ENCODE measurements around the gene ARRDC3.
"Not testable (repeated sequence)": the region's sequence is repeated elsewhere in the genome, so short reads cannot be mapped to it uniquely, and the experiment has no call there.

Gene ARRDC3

DNA sequence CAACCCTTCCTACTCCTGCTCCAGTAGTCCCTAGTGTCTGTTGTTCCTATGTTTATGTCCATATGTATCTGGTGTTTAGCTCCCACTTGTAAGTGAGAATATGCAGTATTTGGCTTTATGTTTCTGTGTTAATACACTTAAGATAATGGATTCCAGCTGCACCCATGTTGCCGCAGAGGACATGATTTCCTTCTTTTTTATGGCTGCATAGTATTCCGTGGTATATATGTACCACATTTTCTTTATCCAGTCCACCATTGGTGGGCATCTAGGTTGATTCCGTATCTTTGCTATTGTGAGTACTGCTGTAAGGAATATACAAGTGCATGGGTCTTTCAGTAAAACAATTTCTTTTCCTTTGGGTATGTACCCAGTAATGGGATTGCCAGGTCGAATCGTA lies 5.2 kb upstream of the ARRDC3 start:
- no peak for DNase-seq
- in situ Hi-C loops (cut with MboI; ENCODE audit: low pct_unique_long_range_greater_than_20kb, low sequenced_read_pairs), result loop anchor here (25.0 kb wide), 1 partner anchor 276 kb away; no protein-coding TSS in a partner anchor

DNA sequence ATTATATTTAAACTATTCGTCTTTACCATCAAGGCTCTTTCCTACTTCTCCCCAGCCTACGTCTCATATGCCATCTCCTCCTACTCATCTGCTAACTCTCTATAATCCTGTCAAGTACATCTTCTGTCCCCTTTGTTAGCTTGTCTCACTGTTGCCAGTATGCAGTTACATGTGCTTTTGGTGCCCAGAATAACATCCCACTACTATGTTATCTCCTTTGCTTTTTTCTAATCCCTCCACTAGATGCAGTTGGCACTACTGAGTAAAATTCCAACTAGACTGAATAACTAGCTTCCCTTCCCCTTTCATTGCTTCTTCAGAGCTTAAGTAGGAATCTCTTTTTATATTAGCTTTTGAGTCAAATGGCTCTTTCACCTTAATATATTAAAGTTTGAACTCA lies 3.0 kb upstream of the ARRDC3 start:
- in situ Hi-C loops (cut with MboI; ENCODE audit: low pct_unique_long_range_greater_than_20kb, low sequenced_read_pairs), result loop anchor here (25.0 kb wide), 1 partner anchor 274 kb away; no protein-coding TSS in a partner anchor
- DNase-seq, result no peak

DNA sequence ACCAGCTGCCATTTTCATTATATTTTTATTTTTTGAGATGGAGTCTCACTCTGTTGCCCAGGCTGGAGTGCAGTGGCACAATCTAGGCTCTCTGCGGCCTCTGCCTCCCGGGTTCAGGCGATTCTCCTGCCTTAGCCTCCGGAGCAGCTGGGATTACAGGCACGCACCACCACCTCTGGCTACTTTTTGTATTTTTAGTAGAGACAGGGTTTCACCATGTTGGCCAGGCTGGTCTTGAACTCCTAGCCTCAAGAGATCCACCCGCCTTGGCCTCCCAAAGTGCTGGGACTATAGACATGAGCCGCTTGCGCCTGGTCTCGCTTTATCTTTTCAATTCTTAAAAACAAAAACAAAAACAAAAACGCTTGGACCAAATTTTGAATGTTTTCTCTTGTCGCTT lies 2.5 kb upstream of the ARRDC3 start:
- not testable (repeated sequence) for DNase-seq
- in situ Hi-C loops (cut with MboI; ENCODE audit: low pct_unique_long_range_greater_than_20kb, low sequenced_read_pairs), result loop anchor here (25.0 kb wide), 1 partner anchor 273 kb away; no protein-coding TSS in a partner anchor

DNA sequence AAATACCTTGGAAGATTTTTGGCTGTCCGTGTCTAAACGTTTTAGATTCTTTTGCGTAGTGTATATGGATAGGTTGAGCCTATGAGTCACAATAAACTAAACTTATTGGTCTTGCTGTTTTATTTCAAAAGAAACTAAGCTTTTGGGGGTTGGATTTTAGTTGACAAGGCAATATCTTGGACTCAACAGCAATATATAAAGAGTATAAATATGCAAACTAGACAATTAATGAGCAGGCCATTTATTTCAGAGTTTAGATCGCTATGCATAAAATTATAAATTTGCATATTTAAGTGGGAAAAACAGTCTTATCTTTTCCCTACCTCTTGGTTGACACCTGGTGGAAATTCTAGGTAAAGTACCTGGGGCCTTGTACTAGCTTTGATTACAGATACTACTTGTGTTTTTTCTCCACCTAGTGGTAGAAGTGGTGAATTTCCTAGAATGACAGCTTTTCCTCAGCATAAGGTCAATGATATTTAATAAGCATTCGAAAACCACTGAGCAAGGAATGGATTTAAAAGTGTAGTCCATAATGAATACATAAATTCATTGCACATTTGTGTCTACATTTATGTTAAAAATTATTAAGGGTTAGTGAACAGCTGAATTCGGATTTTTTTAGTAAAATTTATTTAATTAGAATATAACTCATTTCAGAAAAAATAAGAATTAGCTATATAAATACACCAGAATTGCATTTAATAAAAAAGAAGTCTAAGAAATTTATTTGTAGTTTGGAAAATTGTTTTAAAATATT lies 1.7 kb upstream of the ARRDC3 start:
- peak; percentile 91 for DNase-seq
- in situ Hi-C loops (cut with MboI; ENCODE audit: low pct_unique_long_range_greater_than_20kb, low sequenced_read_pairs), result loop anchor here (25.0 kb wide), 1 partner anchor 273 kb away; no protein-coding TSS in a partner anchor

DNA sequence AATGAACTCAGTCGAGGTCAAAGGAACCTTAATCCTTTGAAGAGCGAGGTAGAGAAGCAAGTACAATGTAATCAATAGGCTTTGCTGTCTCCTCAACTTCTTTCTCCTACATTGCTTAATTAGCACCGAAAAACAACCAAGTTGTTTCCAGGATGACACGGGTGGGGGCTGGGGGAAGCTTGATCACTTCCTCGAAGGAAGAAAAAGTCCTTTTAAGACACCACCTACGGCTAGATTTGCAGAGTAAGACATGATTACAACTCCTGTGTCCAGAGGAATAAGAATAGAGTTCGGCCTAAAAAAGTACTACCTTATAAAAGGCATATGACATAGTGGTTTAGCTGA lies 811 bp upstream of the ARRDC3 start:
- in situ Hi-C loops (cut with MboI; ENCODE audit: low pct_unique_long_range_greater_than_20kb, low sequenced_read_pairs), result loop anchor here (25.0 kb wide), 1 partner anchor 272 kb away; no protein-coding TSS in a partner anchor
- no peak for DNase-seq

DNA sequence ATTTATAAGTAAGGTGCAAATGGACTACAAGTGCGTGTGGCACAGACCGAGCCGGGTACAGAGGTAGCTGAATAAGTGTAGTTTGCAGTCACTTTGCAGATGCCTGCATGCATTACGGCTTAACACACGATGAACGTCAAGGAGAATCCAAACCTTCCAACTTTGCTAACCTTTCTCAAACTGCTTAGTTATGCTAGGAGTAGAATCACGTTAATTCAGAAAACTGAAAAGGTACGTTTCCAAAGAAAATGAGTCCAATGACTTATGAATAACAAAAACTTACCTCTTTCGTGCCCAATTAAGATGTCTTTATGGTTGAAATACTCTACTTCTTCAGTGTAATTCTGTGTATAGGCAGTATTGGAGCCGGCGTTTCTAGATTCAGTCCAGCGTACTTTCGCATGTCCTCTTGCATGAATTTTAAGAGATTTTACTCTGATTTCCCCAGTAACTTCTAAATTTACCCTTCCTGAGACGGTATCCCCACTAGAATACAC lies 539 bp downstream of the ARRDC3 start:
- peak; percentile 75 for DNase-seq
- in situ Hi-C loops (cut with MboI; ENCODE audit: low pct_unique_long_range_greater_than_20kb, low sequenced_read_pairs), result loop anchor here (25.0 kb wide), 1 partner anchor 270 kb away; no protein-coding TSS in a partner anchor

DNA sequence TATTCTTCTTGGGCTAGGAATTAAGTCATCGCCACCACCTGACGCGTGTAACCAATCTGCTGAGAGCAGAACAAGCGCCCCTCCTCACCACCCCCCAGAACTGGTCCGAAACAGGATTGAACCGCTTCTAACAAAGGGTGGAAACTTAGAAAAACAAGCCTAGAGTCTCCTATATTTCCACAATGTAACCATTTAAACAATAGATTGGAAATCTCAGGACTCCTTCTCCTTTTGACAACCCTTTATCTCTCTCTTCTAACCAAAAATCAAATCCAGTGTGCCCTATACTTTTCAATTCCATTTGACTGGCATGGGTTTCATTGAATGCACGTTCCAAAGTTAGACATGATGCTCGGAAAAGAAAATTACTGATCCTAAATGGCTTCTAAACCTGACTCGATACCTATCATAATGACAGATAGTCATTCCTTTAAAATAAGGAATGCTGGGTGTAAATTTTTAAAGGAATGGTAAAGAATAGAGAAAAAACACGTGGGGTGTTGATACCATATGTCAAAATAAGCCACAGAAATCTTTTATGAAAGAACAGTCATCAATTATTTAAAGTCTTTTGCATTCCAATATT lies 1.2 kb downstream of the ARRDC3 start:
- in situ Hi-C loops (cut with MboI; ENCODE audit: low pct_unique_long_range_greater_than_20kb, low sequenced_read_pairs), result loop anchor here (25.0 kb wide), 1 partner anchor 270 kb away; no protein-coding TSS in a partner anchor
- DNase-seq, result peak; percentile 88

DNA sequence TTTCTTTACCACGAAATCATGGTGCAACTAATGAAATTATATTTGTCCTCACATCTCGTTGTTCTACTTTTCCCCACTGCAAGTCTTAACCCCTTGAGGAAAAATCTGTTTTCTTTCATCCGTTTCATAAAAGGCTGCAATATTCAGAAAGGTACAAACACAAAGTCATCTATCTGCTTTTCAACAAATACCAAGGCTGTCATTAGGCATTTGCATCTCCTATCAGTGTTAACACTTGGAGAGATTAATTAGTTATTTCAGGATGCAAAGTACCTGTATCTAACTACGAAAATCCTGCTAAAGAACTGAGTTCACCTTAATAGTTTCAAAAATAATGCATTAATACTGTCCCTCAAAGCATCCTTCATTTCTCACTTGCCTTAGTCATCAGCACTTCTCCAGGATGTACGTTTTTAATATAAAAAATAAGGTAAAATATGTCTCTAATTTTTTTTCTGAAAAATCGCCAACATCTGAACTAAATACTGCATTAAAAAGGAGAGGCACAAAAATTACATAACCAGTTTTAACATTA lies 1.8 kb downstream of the ARRDC3 start:
- no peak for DNase-seq
- in situ Hi-C loops (cut with MboI; ENCODE audit: low pct_unique_long_range_greater_than_20kb, low sequenced_read_pairs), result loop anchor here (25.0 kb wide), 1 partner anchor 269 kb away; no protein-coding TSS in a partner anchor

DNA sequence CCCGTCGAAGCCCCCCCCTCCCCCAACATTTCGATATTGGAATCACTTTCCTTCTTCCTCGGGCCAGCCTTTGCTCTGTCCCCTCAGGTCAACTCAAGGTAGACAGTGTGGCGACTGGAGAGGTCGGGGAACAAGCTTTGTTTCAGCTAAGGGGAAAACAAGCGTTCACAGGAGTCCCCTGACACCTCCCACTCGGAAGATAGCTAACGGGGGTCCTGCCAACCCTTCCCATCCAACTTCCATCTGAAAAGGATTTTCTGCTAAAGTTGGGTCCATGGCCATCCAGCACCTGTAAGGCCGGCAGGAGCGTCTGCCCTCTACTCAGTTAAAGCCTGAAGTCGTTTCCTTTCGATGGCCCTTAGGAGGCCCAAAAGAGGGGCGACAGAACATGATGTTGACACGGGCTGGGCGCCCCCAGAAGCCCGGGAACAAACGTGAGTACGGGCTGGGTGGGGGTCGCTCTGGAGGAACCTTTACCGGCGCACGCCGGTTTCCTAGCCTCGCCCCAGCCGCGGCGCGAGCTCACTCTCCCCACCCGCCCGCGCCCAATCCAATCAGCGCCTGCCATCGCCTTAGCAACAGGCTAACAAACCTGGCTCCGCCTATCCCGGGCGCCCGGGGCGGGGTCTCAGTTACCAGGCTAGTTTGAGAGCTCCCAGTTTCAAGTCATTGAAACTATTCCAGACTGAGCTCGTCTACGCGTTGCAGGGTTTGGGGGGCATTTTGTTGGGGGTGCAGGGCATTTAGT lies 2.5 kb downstream of the ARRDC3 start:
- in situ Hi-C loops (cut with MboI; ENCODE audit: low pct_unique_long_range_greater_than_20kb, low sequenced_read_pairs), result loop anchor here (25.0 kb wide), 1 partner anchor 268 kb away; no protein-coding TSS in a partner anchor

DNA sequence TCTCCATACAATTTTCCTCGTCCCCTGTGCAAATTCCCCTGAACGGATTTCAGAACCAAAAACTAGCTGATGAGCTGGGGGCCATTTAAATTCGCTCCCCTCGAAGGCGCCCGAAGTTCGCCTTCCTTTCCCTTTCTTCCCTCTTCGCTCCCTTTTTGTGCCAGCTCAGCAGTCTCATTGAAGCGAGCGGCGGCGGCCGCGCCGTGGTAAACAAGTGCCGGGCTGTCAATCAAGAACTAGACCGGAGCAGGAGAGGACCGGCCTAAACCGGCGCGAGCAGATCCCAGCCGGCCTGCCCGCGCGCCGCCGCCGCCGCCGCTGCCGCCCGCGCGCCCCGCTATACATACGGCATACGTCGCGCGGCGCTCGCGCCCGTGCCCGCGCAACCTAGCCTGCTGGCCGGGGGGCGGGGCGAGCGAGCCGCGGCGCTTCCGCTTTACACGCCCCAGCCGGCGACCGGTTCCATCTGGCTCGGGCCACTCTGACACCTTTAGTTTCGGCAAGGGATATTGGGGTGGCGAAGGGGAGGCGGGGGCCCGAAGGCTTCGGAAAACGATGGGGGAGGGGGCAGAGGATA lies 3.1 kb downstream of the ARRDC3 start:
- peak; percentile 97 for DNase-seq
- in situ Hi-C loops (cut with MboI; ENCODE audit: low pct_unique_long_range_greater_than_20kb, low sequenced_read_pairs), result loop anchor here (25.0 kb wide), 1 partner anchor 268 kb away; no protein-coding TSS in a partner anchor

More for the DNA sequence above, 2.5 kb downstream of the ARRDC3 start:
- DNase-seq, result peak; percentile 96

DNA sequence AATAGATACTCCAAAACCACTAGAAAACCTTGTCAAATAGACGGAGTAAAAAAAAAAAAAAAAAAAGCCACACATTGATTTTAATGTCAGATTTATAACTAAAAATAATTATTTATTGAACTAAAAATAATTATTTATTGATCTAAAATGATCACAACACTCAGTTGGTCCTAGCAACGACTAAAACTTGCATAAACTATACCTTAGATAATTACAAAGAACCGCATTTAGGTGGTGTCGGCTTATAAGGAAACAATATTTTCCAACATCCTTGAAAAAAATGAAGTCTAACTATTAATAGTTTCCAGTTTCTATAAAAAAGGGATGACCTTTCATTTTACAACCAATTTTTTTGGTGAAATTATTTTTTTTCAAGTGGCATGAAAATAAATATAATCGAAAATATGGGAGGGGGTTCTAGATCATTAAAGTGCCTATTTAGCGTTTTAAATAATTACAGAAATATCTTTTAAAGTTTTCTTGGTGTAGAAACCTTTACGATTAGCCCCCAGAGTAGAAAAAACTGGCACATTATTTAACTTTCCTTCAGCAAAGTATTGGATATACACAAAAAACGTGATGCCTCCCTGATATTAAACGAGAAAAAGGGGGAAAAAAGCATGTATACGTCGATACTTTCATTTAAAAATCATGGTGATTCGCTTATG lies 3.7 kb downstream of the ARRDC3 start:
- in situ Hi-C loops (cut with MboI; ENCODE audit: low pct_unique_long_range_greater_than_20kb, low sequenced_read_pairs), result loop anchor here (25.0 kb wide), 1 partner anchor 267 kb away; no protein-coding TSS in a partner anchor
- no peak for DNase-seq

DNA sequence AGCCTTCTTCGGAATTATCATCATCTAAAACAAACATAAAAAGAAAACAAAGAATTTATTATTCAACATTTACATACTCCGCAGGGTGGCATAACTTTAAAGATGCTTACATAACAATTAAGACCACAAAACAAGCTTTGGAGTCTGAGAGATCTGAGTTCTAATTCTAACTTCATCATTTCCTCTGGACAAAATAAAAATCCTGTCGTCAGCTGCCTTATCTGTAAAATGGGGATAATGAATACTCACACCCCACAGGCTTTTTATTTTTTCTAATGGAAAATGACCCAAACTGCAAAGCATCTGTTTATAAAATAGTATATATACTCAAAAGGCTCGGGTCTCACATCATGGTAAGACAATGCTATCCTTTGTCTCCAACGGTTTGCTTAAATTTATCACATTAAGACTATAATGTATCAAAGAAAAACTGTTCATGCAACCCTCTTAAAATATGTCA lies 4.3 kb downstream of the ARRDC3 start:
- in situ Hi-C loops (cut with MboI; ENCODE audit: low pct_unique_long_range_greater_than_20kb, low sequenced_read_pairs), result loop anchor here (25.0 kb wide), 1 partner anchor 266 kb away; no protein-coding TSS in a partner anchor
- DNase-seq, result no peak

DNA sequence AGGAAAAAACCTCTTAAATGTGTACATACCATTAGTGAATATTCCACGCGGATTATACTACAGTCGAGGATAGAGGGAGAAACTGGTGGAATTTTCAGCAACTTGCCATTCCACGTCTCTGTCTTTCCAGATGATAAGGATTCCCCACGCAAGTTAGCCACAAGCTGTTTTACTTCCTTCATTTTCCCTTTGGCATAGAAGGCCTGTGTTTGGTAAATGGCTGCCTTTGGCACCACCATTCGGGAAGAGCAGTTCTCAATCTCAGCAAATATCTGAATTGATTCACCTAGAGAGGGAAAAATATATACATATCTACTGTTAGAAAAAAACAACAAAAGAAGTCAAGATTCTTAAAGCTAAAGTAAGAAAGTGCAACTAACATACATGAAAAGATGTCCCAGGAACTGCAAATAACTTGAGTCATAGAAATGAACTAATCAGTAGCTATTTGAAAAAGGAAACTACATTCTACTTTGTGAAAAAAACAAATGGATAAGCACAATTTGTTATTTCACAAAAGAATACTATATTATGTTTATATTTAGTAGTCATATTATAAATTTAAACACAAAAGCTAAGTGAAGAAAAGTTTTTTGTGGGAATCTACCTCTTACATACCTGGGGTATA lies 8.1 kb downstream of the ARRDC3 start:
- no peak for DNase-seq
- in situ Hi-C loops (cut with MboI; ENCODE audit: low pct_unique_long_range_greater_than_20kb, low sequenced_read_pairs), result loop anchor here (25.0 kb wide), 1 partner anchor 263 kb away; no protein-coding TSS in a partner anchor

DNA sequence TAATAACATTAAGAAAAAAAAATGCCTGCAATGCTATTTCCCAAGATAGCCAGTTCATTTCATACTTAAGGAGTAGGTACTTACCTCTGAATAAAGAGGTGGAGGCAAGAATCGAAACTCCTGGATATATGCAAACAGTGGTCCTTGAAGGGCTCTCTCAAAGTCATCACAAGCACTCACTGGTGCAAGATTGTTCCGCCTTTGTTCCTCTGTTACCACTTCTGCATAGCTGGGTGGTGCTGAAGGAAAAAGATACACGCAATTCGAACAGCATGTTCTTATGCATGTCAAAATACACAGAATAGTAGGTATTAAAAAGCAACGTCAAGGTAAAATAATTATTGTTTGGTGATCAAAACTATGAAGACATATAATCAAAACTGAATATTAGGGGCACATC lies 9.5 kb downstream of the ARRDC3 start:
- DNase-seq, result no peak

DNA sequence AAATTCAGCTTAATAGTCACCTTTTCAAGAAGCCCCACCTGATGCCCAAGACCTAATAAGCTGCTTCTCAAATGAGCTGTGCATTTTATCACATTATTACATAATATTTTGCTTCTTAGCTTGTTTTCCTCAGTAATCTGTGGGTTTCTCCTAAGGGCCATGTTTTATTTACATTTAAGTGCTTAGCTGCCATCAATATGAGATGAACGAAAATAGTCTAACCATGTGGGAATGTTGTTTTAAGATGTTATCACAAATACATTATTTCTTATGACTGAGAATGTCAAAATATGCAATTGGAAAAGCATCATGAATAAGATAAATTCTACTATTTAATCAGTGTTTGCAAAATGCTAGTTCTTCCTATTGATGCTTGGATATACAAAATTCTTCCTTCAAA lies 10.1 kb downstream of the ARRDC3 start:
- no peak for DNase-seq
- in situ Hi-C loops (cut with MboI; ENCODE audit: low pct_unique_long_range_greater_than_20kb, low sequenced_read_pairs), result no loop called here

More for the DNA sequence above, 9.5 kb downstream of the ARRDC3 start:
- in situ Hi-C loops (cut with MboI; ENCODE audit: low pct_unique_long_range_greater_than_20kb, low sequenced_read_pairs), result no loop called here

DNA sequence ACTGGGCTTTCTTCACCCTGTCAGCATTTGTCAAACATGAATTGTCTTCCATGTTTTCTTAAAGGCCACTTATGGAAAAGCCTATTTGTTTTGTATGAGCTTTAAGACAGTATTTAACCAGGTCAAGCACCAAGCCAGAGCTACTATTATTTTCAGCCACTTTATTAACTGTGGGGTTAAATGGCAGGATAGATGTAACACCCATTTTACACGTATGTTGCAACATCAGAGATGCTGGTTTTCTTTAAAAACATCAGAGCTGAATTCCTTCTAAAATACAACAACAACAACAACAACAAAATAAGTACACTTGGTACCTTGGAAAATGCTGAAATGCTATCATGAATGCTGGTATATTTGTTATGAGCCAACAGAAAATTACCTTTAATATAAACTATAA lies 13.6 kb downstream of the ARRDC3 start:
- in situ Hi-C loops (cut with MboI; ENCODE audit: low pct_unique_long_range_greater_than_20kb, low sequenced_read_pairs), result no loop called here
- DNase-seq, result no peak

DNA sequence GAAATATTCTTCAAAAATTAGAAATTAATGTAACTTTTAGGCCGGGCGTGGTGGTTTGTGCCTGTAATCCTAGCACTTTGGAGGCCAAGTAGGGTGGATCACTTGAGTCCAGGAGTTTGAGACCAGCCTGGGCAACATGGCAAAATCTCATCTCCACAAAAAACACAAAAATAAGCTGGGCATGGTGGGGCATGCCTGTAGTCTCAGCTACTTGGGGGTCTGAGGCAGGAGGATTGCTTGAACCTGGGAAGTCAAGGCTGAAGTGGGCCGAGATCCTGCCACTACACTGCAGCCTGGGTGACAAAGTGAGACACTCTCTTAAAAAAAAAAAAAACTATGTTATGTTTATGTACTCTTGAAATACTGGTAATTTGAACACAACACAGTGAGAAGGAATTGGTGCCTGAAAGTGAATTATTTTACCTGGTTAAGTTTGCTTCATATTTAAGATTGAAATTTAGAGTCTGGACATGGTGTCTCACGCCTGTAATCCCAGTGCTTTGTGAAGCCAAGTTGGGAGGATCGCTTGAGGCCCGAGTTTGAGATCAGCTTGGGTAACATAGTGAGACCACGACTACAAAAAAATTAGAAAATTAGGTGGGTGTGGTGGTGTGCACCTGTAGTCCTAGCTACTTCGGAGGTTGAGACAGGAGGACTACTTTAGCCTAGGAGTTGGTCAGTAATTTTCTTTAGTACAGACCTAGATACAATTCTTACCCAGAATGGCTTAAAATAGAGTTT lies 15.0 kb downstream of the ARRDC3 start:
- in situ Hi-C loops (cut with MboI; ENCODE audit: low pct_unique_long_range_greater_than_20kb, low sequenced_read_pairs), result no loop called here
- no peak for DNase-seq

All from KBM-7 (cell line).